Measurements from ENCODE around the gene ZNF579.

The ZNF579 gene

DNA sequence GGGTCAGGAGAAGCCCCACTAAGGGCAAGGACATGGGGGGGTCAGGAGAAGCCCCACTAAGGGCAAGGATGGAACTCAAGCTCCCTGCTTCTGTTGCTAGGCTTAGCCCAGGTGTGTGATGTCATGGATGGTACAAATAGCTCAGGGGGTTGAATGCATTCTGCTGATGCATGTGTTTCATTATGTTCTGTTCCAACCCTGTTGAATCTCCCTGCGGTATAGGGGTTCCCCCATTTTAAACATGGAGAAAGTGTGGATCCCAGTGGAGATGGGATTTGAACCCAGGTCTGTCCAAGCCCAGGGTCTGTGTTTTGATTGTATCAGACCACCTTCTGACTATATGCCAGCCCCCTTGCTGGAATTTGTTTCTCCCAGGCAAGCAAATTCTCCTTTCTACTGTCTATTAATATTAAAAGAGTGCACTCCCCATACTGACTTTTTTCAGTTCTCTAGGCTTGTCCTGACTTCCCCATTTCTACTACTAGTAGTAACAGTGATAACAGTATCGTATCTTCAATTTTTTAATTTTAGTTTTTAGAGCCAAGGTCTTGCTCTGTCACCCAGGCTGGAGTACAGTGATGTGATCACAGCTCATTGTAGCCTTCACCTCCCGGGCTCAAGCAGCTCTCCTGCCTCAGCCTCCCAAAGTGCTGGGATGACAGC is 31.5 kb upstream of the ZNF579 start:
- no peak for DNase-seq

DNA sequence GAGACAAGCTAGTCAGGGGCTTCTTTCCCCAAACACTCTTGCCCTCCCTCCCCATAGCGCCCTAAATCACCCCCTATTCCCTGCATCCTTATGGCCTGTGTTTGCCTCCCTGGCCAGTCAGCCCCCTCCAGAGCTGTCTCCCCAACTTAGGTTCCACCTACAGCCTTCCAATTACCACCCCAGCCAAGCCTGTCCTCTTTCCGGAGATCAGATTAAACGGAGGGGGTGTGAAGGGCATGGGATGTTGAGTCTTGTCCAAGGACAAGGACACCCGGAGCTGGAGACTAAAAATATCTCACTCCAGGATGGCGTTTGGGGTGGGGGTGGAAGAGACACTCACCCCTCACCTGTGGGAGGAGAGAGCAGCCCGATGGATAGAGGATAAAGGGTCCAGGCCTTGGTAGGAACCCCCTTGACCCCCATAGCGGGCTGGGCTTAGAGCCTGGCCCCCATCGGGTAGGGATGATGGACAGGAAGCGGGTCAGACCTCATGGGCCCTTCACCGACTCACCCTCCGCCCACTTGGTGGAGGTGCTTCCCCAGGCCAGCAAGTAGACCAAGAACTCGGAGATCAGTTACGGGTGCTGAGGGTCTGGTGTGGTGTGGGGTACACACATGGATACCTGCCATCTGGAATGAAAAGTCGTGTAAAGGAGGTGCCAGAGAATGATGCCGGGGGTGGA is 30.8 kb upstream of the ZNF579 start:
- DNase-seq, result no peak

- no peak for DNase-seq
These were observed 28.7 kb upstream of the ZNF579 start for GRCh38 chr19:55609326-55609725.

DNA sequence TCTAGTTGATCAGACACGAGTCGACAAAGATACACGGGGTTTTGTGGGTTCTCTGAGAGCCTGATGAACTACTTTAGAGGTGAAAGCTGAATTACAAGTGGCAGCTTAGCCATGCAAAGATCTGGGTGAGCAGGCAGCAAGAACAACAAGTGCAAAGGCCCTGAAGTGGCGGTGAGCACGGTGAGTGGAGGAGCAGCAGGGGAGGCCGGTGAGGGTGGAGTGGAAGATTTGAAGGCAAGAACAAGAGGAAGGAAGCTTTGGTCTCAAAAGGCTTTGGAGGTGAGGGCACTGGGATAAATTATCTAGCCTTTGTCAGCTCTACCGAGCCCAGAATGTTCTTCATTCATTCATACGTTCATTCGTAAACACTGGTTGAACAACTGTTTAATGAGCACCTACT is 26.2 kb upstream of the ZNF579 start:
- no peak for DNase-seq

DNA sequence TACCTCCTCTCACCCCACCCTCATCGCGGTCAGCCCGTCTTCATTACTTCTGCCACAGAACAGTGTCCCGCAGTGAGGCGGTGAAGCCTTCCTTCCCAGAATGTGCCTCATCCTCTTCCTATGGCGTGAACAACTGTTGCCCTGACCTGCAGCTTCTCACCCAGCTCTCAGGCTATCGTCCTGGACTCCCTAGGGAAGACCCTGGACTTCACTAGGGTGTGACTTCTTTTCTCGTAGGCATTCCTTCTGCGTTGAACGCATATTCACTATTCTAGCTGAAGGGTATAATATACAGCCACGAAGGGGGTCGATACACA is 25.8 kb upstream of the ZNF579 start:
- DNase-seq, result no peak

- peak; percentile 67 to 70 for DNase-seq
These were observed 25.2 kb upstream of the ZNF579 start, which contains the start of gene ZNF865 for GRCh38 chr19:55605637-55606470. TSS of gene ZNF865 (plus strand) at chr19:55605647. CDS start at chr19:55613619, 7,972 bp downstream.

- peak; percentile 98 to 99 for DNase-seq
These were observed 24.6 kb upstream of the ZNF579 start for GRCh38 chr19:55605207-55605636.

DNA sequence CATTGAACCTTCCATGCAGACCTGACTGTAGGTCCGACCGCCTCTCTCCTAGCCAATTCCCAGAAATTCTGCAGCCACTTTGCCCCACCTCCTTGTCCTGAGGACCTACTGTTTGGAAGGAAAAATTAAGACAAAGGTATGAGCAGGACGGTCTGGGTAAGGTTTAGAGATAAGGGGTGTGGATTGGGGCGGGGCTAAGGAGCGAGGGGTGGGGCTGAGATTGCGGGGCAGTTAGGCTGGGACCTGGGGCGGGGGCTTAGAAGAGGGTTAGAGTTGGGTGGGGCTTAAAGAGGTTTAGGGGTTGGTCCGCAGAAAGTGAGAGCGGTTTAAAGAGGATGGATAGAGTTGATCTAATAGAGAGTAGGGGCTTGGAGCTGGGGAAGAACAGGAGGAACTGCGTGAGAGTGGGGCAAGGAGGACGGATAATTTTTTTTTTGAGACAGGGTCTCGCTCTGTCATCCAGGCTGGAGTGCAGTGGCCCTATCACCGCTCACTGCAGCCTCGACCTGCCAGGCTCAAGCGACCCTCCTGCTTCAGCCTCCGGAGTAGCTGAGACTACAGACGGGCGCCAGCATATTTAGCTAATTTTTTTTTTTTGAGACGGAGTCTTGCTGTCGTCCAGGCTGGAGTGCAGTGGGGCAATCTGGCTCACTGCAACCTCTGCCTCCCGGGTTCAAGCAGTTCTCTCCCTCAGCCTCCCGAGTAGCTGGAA is 23.1 kb upstream of the ZNF579 start:
- DNase-seq, result no peak

- no peak for DNase-seq
These were observed 22.5 kb upstream of the ZNF579 start for GRCh38 chr19:55603115-55603514.

- DNase-seq, result no peak
These were observed 21.7 kb upstream of the ZNF579 start for GRCh38 chr19:55602104-55603001.

DNA sequence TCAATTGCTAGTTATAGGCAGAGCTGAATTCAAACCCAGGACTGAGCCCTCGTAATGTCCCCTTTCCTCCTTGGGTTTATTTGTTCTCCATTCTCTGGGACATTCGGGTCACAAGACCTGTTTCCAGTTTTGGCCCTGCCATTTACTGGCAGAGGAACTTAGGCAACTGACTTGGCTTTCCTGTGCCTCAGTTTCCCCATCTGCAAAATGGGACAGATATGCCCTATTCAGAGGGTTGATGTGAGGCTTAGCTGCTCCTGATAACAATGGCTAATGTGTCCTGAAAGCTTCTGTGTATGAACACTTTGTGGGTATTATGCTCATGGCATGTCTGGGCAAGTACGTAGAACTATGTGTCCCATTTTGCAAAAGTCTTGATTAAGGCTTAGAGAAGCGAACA is 20.4 kb upstream of the ZNF579 start:
- DNase-seq, result no peak

GRCh38 chr19:55600662-55601028 is 20.0 kb upstream of the ZNF579 start:
- no peak for DNase-seq

GRCh38 chr19:55599842-55600661 is 19.4 kb upstream of the ZNF579 start, which contains the start of gene ZNF524:
TSS of gene ZNF524 (plus strand) at chr19:55600288. CDS start at chr19:55602113, 1,825 bp downstream.
- DNase-seq, result peak; percentile 78 to 85

- DNase-seq, result peak; percentile 96 to 97
These were observed 18.8 kb upstream of the ZNF579 start, which contains the start of gene FIZ1 for GRCh38 chr19:55599468-55599841. TSS of gene FIZ1 (minus strand) at chr19:55599517. CDS start at chr19:55597865, 1,652 bp downstream.

DNA sequence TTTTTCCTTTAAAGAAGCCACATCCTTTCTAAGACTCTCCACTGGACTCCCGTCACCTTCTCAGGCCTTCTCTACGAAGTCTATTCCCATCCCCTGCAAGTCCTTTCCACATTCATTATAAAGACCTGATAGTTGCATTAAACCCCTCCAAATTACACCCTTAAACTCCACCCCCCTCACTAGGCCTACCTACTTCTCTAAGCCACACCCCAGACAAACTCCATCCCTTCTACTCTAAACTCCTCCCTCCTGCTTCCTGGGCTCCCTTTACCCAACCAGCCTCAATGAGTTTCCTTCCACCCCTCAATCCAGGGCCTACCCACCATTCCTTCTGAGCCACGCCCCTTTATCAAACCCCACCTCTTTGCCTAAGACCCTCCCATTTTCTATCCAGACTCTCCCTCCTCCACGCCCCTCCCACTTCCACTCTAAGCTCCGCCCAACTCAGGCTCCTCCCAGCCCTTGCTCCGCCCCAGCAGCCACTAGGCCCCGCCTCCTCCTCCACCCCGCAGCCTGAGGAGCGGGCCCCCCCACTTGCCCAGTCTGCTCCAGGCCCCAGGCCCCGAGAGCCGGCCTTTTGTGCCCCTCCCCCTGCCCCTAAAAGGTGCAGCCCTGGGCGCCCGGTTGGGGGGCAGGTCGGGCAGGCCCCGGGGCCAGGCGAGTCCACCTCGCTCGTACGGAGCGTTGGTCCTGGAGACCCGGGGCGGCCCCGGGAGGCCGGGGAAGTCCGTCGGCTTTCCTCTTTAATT is 18.2 kb upstream of the ZNF579 start:
- peak; percentile 88 to 92 for DNase-seq

DNA sequence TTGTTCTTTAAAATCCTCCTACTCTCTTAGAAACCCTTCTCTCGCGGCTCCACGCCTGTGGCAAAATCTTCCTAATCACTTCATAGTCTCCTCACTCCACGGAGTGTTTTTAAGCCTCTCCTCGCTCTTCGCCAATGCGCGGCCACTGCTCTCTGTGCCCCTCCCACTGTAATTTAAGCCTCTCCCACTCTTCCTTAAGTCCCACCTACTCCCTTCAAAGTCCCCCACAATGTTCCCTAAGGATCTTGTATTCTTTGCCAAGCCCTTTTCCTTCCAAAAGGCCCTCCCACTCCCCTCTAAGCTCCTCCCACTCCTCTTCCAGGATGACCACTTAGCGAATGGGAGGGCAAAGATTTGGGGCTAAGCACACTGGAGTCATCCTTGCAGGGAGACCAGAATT is 17.4 kb upstream of the ZNF579 start:
- DNase-seq, result no peak

DNA sequence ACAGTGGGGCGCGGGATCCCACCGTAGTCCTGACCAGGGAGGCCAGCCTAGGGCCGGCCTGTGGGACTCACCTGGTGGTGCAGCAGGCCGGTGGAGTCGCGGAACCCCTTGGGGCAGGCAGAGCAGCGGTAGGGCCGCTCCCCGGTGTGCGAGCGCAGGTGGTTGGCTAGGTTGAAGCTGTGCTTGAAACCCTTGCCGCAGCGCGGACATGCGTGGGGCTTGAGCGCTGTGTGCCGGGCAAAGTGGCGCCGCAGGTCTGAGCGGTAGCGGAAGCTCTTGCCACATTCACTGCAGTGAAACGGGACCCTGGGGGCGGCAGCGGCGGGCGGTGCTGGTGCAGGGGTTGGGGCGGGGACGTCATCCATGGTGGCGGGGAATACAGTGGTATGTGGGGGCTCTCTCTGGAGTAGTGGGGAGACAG is 16.9 kb upstream of the ZNF579 start:
- no peak for DNase-seq

DNA sequence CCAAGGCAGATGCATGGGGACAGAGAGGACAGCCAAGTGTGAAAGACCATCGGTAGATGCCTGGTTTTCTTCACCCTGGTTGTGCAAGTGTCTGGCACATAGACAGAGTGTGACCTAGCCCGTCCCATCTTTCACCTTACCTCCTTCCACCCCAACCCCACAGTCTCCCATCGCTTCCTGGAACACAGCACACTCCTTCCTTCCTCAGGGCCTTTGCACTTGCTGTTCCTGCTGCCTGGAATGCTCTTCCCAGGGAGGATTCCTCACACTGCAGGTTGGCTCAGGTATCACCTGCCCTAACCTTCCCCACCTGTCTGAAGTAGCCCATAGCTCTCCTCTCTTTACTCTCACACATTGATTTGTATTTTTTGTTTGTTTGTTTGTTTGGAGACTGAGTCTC is 15.7 kb upstream of the ZNF579 start:
- DNase-seq, result no peak

- no peak for DNase-seq
These were observed 14.4 kb upstream of the ZNF579 start for GRCh38 chr19:55594996-55595545.
